Skeletal muscle cell (primary cell): Measurements from ENCODE around the gene VGLL2.

Source experiments
- DNase-seq: peaks from one replicate; pipeline ENCODE4 v3.0.0-alpha.2; 2010; ENCODE audit warnings: low read depth
- H3K4me3 ChIP-seq: 2 replicates; pipeline ENCODE4 v1.5.1; 2011; ENCODE audit warnings: low read depth, mild to moderate bottlenecking, control low read depth, low read length, moderate library complexity

The VGLL2 gene

DNA sequence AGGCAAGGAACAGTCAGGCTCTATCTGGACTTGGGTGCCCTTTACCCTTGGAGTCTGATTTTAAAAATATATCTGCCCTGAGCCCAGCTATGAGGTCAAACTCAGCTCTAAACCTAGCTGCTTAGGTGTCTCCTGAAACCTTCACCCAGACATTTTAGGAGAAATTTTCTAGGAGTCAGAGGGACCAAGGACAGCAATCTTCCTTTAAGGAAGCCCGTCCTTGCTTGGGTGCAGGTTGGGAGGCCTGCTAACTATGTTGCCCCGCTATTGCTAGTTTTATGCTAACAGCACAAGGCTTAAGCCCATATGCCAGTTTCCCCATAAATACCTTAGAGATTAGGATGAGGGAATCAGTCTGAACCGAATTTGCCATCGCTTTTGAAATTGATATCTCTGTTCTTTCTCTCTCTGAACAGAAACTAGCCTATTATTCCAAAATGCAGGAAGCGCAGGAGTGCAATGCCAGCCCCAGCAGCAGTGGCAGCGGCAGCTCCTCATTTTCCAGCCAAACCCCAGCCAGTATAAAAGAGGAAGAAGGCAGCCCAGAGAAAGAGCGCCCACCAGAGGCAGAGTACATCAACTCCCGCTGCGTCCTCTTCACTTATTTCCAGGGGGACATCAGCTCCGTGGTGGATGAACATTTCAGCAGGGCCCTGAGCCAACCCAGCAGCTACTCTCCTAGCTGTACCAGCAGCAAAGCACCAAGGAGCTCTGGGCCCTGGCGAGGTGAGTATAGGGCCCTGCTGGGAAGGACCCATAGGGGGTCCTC lies 2.6 kb downstream of the VGLL2 start:
- peak overlapping the region; percentile 56 for H3K4me3 ChIP-seq
- DNase-seq = no peak

DNA sequence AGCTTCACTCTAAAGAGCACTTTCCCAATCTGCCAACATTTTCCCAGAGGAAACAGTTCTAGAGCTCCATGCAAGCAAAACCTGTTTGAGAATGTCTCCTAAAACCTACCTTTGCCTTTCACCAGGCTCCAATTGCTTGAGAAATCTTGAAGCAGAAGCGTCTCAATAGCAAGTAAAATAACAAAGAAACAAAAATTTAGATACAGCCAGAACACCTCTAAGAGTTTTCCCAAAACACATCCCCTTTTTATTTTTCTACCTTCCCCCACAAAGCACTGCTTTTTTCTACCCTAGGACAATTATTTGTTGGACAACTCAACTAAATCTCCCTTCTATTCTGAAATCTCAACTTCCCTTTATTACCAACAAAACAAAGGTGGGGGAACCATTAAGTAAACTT lies 3.6 kb downstream of the VGLL2 start:
- no peak overlapping the region for H3K4me3 ChIP-seq
- DNase-seq = no peak

DNA sequence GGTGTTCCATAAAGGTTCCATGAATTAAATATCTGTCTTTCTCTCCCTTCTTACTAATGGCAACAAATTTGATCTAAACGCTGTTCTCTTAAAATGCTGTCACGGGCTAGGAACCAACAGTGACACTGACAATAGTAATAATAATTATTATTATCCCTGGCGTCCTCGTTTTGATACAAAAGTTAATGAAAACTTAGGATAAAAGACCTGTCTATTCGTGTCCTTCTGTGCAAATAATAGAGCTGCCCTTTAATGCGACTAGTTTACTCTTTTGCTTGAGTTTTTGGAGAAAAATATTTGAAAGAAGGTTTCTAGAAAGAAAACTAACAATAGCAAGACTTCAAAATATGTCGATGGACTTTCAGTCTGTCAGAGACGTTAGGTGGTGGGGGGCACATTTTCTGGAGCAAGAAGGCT lies 4.3 kb downstream of the VGLL2 start:
- no peak for DNase-seq
- peak overlapping the region; percentile 39 for H3K4me3 ChIP-seq

DNA sequence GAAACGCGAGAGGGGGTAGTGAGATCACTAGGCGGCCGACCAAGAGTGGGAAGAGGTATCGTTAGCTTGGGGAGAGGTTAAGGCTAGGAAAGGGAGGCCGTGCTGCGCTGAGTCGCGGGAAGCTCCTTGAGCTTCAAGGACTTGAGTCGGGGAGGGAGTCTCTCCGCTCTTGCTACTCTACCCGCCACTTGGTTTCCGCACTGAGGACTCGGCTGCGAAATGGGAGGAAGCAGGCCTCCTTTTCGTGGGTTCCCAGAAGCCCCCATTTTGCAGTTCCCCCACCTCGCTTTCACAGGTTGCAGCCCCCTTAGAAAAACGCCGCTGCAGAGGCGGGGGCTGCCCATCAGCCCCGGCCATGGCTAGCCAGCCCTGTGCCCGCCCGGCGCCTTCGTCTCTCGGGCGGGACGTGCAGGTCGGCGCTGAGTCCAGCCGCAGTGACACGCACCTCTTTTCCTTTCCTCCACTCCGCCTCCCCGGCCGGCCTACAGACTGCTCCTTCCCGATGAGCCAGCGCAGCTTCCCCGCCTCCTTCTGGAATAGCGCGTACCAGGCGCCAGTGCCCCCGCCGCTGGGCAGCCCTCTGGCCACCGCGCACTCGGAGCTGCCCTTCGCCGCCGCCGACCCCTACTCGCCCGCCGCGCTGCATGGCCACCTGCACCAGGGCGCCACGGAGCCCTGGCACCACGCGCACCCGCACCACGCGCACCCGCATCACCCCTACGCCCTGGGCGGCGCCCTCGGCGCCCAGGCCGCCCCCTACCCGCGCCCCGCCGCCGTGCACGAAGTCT lies 4.9 kb downstream of the VGLL2 start:
- DNase-seq = no peak
- H3K4me3 ChIP-seq = peak overlapping the region; percentile 39

DNA sequence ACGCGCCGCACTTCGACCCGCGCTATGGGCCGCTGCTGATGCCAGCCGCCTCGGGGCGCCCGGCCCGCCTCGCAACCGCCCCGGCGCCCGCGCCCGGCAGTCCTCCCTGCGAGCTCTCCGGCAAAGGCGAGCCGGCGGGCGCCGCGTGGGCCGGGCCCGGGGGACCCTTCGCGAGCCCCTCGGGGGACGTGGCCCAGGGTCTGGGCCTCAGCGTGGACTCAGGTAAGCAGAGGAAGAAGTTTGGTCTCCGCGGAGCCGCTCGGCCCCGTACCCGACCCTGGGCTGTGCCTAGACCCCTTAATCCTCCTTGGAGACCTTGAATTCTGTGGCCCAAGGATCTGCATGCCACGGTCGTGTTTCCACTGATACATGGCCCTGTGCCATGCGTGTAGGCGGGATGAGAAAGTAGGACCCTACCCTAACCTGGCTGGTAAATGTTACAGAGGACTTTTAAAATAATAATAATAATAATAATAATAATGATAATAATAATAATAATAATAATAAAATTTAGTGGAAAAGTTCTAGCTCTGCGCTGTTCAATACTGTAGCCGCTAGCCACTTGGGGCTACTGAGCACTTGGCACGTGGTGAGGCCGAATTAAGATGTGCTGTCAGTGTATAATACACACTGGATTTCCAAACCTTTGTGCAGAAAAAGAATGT lies 5.6 kb downstream of the VGLL2 start:
- H3K4me3 ChIP-seq = peak overlapping the region; percentile 39
- no peak for DNase-seq

DNA sequence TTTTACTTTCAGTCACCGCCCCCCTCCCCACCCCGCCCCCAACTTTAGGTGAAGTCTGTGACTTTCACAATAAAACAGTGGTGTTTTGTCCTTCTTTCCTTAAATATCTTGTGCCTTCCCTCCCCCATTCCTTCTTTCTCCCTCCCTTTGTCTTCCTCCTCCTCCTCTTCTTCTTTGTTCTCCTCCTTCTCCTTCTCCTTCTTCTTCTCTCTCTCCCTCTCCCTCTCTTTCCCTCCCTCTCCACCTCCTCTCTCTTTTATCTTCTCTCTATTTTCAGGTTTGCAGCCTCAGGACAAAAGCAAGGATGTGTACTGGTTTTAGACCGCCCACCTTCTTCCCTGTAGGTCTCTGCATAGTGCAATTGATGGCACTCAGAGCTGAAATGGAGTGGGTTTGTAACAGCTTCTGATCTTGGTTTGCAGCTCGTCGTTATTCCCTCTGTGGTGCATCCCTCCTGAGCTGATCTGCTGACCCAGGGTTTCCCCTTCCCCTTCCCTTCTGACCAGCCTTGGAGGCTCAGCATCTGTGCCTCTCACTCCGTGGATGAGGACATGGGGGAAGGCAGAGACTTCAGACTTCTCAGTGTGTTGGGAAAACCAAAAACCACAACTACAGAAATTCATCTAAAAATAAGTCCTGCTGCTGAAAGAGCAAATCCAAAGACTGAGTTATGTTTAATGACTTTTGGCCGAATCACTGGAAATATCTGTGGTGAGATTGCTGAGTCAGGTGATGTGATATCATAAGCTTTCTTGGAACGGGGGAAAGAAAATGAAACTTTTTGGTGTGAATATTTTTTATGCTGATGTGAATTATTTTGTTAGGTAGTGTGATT lies 6.9 kb downstream of the VGLL2 start:
- H3K4me3 ChIP-seq = peak overlapping the region; percentile 13
- DNase-seq = peak; percentile 55

DNA sequence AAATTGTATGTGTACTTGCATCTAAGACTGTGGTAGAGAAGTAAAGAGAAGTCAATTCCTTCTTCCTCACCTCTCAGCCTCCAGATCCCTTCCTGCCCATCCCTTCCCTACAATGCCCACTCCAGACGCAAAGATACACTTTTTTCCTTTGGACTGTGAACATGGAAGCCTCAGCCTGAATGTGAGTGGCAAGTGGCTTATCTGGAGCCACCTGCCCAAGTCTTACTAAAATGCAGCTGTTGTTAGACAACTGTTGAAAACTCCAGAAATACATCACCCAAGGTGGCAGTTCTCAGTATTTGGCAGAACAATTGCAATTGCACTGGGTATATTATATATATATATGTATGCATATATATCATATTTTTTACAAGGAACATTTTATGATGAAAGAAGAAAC lies 7.5 kb downstream of the VGLL2 start:
- DNase-seq = peak; percentile 24

DNA sequence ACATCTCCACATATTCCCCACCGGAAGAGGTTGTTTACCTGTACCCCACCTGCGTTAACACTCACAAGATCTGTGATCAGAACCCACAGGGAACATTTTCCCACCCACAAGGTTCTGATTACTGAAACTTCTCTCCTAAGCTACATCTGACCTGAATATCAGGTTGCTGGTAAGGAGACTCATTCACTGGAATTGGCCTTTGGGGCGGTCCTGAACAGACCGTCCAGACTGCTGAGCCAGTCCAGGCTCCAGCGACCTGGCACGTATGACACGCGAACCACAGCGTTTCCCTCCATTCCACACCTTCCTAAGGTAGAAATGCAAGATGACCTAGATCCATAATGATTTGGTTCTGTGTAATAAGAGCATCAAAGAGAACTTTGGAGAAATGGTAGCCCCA lies 9.8 kb downstream of the VGLL2 start:
- no peak for DNase-seq
- H3K4me3 ChIP-seq = no peak overlapping the region

More for the DNA sequence above, 7.5 kb downstream of the VGLL2 start:
- no peak overlapping the region for H3K4me3 ChIP-seq

DNA sequence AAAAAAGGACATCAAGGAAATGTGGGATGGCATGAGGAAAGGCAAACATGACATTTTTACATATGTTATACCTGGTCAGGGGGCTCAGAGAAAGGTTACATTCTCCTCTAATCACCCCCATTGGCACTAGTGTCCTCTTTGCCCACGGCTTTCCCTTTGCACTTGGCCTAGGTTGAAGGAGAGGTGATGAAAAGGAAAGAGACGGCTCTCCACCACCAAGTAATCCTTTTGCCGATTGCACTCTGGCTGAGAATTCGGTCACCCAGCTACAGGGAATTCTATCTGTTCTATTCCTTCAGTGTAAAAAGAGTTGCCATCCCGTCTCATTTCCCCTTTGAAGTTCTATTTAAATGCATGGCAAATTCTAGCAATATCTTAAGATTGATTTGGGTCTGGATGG lies 10.4 kb downstream of the VGLL2 start:
- no peak for DNase-seq
- H3K4me3 ChIP-seq = no peak overlapping the region

DNA sequence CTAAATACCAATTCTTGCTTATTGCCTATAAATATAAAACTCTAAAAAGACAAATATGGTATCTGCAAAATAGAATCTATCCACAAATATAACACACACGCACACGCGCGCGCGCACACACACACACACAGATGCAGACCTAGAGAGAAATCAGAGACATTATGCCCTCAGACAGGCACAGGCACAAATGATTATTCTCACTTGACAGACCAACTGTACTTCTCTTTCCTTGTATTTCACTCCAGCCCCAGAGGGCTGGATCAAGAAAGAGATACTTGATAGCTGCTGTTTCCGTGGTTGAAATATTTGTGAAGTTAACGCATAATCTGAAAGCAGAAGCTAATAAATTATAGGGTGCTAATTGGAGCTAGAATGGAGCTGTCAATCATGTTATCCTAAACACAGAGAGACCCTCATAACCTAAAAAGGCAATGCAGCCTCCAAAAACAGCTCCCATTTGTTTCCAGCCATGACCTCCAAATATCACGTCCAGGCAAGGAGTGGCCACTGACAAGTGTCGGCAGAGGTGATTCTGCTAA lies 11.5 kb downstream of the VGLL2 start:
- no peak overlapping the region for H3K4me3 ChIP-seq

DNA sequence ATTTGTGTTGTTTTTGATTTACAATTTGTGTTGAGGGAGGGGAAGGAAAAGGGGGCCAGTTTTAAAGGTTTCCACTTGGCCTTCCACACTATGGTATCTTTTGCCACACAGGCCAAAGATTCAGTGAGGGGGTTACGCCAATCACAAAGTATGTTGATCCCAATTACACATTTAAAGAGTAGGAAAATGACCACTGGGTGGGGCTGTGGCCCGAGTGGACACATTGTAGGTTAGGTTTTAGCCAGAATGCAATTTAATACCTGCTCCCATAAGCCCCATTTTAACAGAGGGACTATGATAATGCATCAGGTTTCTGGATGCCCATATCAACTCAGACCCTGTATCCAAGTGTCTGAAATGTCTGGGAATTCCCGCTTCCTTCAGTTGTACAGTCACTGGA lies 15.6 kb downstream of the VGLL2 start:
- no peak for DNase-seq
- no peak overlapping the region for H3K4me3 ChIP-seq

More for the DNA sequence above, 11.5 kb downstream of the VGLL2 start:
- DNase-seq = no peak

DNA sequence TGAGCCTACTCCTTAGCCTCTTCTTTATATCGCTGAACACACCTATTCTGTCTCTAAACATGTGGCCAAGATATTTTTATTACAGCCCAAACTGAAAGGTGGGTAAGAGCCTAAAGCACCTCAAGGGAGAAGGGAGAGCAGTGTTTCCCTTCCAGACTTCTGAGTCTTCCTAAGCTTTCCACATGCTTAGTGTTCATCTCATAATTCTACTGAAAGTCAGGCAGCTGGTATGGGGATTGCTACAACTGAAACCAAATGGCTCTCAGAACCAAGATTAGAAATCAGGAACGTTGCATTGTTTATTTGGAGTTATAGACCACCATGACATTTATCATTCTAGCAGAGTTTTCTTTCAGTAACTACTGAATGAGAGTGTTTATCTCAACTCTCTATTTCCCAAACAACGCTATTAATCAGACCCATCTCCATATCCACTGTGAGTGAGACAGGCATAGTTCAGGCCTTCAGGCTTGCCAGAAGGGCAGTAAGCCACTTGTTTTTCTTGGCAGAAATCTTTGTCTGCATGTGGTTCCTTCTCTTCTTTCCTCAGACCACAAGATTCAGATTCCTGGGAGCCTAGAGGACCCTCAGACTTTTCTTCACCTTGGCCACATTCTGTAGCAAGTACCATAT lies 22.8 kb downstream of the VGLL2 start:
- no peak for DNase-seq
- no peak overlapping the region for H3K4me3 ChIP-seq

DNA sequence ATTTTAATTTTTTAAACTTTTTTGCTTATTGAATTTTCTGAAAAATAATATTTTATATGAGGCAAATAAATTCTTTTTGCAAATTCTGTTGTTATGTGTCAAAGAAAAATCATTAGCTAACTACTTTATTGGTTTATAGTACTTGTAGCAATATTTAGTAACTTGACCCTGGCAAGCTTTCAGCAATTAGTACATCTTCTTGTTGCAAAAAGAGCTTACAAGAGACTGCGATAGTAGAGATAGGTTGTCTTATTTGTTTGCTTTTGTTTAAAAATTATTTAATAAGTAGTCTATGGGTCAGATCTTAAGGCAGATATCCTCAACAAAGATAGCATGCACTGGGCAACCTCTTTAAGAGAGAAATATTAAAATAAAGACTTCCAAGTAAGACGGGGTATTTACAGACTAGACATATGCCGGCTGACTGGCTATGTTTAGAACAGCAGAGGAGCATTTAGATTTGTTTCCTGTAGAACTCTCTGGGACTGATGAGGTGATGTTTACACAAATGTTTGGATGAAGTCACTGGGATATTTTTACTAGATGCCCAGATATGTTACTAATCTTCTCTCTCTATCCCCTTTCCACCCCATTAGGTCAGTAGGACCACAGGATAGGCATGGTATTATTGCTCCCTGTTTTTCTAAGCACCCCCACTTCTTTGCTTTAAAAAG lies 25.0 kb downstream of the VGLL2 start:
- no peak for DNase-seq
- no peak overlapping the region for H3K4me3 ChIP-seq

DNA sequence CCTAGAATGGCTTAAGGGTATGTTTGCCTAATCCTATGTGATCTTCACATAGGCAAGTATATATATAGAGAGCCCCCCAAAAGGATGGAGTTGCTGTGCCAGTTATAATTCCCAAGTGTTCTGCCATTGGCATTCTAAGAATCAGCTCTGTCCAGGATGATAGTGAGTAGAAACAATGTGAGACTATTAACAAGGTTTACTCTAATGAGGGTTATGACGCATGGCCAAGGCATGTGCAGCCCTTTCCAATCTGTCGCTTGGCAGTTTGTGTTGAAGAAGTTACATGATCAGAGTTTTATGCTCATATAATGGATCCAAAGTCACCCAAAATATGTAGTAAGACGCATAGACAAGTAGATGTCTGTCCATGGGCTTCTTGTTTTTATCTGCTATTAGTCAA lies 33.6 kb downstream of the VGLL2 start:
- H3K4me3 ChIP-seq = no peak overlapping the region
- DNase-seq = no peak

DNA sequence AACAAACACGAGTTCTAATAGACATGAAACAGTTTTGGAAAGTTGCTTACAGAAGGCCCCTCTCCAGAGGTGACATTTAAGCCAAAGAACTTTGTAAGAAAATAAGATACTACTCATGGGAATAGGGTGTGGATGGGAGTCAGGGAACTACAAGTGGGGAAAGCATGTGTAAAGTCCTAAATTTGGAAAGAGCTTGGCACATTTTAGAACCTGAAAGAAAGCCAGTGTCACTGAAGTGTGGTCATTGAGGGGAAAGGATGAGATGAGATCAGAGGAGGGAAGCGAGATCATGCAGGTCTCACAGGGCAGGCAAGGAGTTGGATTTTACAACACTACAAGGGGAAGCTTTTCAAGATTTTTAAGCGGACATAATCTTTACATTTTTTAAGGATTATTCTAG lies 38.0 kb downstream of the VGLL2 start:
- H3K4me3 ChIP-seq = no peak overlapping the region

DNA sequence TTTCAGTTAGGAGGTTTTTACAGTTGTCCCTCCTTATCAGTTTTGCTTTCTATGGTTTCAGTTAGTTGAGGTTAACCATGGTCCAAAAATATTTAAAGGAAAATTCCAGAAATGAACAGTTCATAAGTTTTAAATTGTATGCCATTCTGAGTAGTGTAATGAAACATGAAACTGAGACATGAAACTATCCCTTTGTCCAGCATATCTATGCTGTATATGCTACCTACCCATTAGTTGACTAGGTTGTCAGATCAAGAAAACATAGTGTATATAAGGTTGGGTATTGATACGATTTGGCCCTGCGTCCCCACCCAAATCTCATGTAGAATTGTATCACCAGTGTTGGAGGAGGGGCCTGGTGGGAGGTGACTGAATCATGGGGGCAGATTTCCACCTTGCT lies 39.1 kb downstream of the VGLL2 start:
- no peak overlapping the region for H3K4me3 ChIP-seq
- no peak for DNase-seq

More for the DNA sequence above, 38.0 kb downstream of the VGLL2 start:
- DNase-seq = no peak

DNA sequence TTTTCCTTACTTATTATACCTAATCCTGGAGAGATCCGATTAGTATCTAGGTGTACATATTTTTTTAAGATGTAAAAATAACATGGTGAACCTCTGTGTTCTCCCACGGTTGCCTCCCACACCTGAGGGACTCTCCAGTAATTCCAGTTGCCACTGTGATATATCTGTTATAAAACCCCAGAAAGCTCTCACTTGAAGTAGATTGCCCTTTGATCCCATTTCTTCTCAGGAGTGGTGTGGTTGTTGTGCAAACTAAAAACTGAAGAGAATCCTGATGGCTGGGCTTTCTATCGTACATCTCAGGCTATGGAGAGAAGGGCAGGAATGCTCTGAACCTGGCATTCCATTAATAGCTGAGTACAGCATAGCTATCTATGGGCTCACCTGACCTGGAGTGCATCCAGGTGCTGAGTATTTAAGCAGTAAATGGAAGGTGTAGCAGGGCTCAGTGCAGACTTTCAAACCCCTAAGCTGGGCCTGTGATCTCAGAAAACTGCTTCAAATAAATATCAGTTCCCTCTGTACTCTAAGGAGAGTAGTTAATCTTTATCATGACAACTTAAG lies 41.0 kb downstream of the VGLL2 start:
- no peak for DNase-seq

DNA sequence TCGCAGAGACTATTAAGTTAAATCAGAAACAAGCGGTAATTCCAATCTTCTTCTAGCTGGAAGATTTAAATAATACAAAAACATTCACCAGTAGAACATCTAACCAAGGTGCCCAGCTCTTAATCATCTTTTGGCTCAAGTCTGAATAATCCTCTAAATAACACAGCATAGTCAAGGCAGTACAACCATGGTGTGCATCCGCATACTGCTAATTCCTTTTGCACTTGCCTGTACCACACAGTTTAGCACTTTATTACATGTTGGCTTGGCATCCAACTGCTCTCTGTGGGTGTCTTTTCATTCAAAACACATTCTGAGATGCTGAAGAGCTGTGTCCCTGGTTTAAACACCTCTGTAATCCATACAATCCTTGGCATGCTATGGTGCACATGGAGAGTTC lies 42.3 kb downstream of the VGLL2 start:
- no peak for DNase-seq
- no peak overlapping the region for H3K4me3 ChIP-seq

More for the DNA sequence above, 41.0 kb downstream of the VGLL2 start:
- H3K4me3 ChIP-seq = no peak overlapping the region
